NOMO-1 (cell line): ENCODE data around the gene CERS3.
A peak's percentile ranks its signal among the peaks of the same experiment; 100 is the strongest.

Experiments
- DNase-seq, 2 experiments: peaks; one replicate each; lab custom pipeline; 2025; ENCODE audit not compliant: unreplicated experiment in 2 of 2; lab: John Stamatoyannopoulos, UW

CERS3 gene

GRCh38 chr15:100528833-100529428 lies at the start of gene CERS3:
Gene CERS3 (minus strand): TSS chr15:100528950. CDS start chr15:100501849, 27,101 bp downstream.
- DNase-seq: no peak

GRCh38 chr15:100573526-100573925 lies 44.8 kb upstream of the CERS3 start:
- DNase-seq: no peak

GRCh38 chr15:100572362-100572983 lies 43.7 kb upstream of the CERS3 start:
- DNase-seq: peak in 1 of 2 experiments; percentile 38

GRCh38 chr15:100571592-100572167 lies 42.9 kb upstream of the CERS3 start:
- no peak for DNase-seq

- DNase-seq: no peak
Observed at GRCh38 chr15:100570735-100571313, 42.1 kb upstream of the CERS3 start.

GRCh38 chr15:100570275-100570674 lies 41.5 kb upstream of the CERS3 start:
- no peak for DNase-seq

- no peak for DNase-seq
Observed at GRCh38 chr15:100569391-100569790, 40.6 kb upstream of the CERS3 start.

- no peak for DNase-seq
Observed at GRCh38 chr15:100566850-100567628, 38.3 kb upstream of the CERS3 start.

- peak; percentile 47 to 83 for DNase-seq
Observed at GRCh38 chr15:100565591-100565990, 36.8 kb upstream of the CERS3 start.

- peak; percentile 45 to 74 for DNase-seq
Observed at GRCh38 chr15:100560323-100560722, 31.6 kb upstream of the CERS3 start.

- DNase-seq: peak; percentile 88 to 90
Observed at GRCh38 chr15:100559330-100559729, 30.6 kb upstream of the CERS3 start.

- DNase-seq: no peak
Observed at GRCh38 chr15:100558771-100559254, 30.1 kb upstream of the CERS3 start.

- no peak for DNase-seq
Observed at GRCh38 chr15:100553468-100553867, 24.7 kb upstream of the CERS3 start.

GRCh38 chr15:100547961-100548360 lies 19.2 kb upstream of the CERS3 start:
- no peak for DNase-seq

GRCh38 chr15:100544946-100545345 lies 16.2 kb upstream of the CERS3 start:
- DNase-seq: no peak

GRCh38 chr15:100544338-100544841 lies 15.6 kb upstream of the CERS3 start:
- DNase-seq: no peak

GRCh38 chr15:100542290-100542689 lies 13.5 kb upstream of the CERS3 start:
- no peak for DNase-seq

GRCh38 chr15:100537331-100537730 lies 8.6 kb upstream of the CERS3 start:
- DNase-seq: peak; percentile 87 to 96

GRCh38 chr15:100536733-100537132 lies 8.0 kb upstream of the CERS3 start:
- DNase-seq: peak in 1 of 2 experiments; percentile 38

- DNase-seq: no peak
Observed at GRCh38 chr15:100533886-100534285, 5.1 kb upstream of the CERS3 start.
